HepG2 (cell line): ENCODE measurements around the gene WDR35. TPM values are rescaled to one million over a fixed set of nuclear protein-coding genes. Genes with fewer than 3 reads are reported as not detected.

Source experiments
- CHCHD3 ChIP-seq: sonication (generic); formaldehyde crosslinking; IDR thresholded peaks from 2 replicates; pipeline ENCODE4 v1.8.0; 2022; ENCODE audit warnings: mild to moderate bottlenecking, missing genetic modification reagents, moderate library complexity
- GPN1 ChIP-seq: sonication (generic); formaldehyde crosslinking; IDR thresholded peaks from 2 replicates; pipeline ENCODE4 v1.5.1; 2020; ENCODE audit warnings: missing genetic modification reagents, borderline replicate concordance
- KIAA2018 ChIP-seq: sonication (generic); formaldehyde crosslinking; IDR thresholded peaks from 2 replicates; pipeline ENCODE4 v1.5.0; 2020; ENCODE audit warnings: mild to moderate bottlenecking, missing genetic modification reagents, borderline replicate concordance
- NCOA5 ChIP-seq: sonication (generic); formaldehyde crosslinking; IDR thresholded peaks from 2 replicates; pipeline ENCODE4 v1.4.0; 2020; ENCODE audit warnings: missing genetic modification reagents
- PCBP2 ChIP-seq: fragments of 200-400 bp; formaldehyde crosslinking; optimal IDR thresholded peaks from 2 replicates; pipeline ENCODE3; 2018; ENCODE audit warnings: low read length, low read depth; ENCODE audit not compliant: poor library complexity, severe bottlenecking
- RXRB ChIP-seq: IDR thresholded peaks from 2 replicates; pipeline ENCODE4 v1.6.1; 2016; ENCODE audit warnings: borderline replicate concordance, missing genetic modification reagents, missing compliant biosample characterization
- SMYD3 ChIP-seq: sonication (generic); formaldehyde crosslinking; IDR thresholded peaks from 2 replicates; pipeline ENCODE4 v1.8.1; 2023; ENCODE audit warnings: mild to moderate bottlenecking, missing genetic modification reagents
- TCF12 ChIP-seq, 2 experiments: fragments of 450-650 bp in 1 of 2; sonication (generic) in 1 of 2; formaldehyde crosslinking in 1 of 2; IDR thresholded peaks; 2 replicates each; pipeline versions ENCODE4 v1.6.1 to v1.8.0; 2017 to 2022; ENCODE audit warnings: antibody characterized with exemption in 1 of 2, mild to moderate bottlenecking in 1 of 2, missing genetic modification reagents in 1 of 2, moderate library complexity in 1 of 2
- ZMYM4 ChIP-seq: sonication (generic); formaldehyde crosslinking; IDR thresholded peaks from 2 replicates; pipeline ENCODE4 v1.8.1; 2023; ENCODE audit warnings: mild to moderate bottlenecking, missing genetic modification reagents
- ZNF180 ChIP-seq: sonication (generic); formaldehyde crosslinking; IDR thresholded peaks from 2 replicates; pipeline ENCODE4 v1.4.0; 2020; ENCODE audit warnings: low read depth, missing genetic modification reagents, borderline replicate concordance
- ZNF496 ChIP-seq: sonication (generic); formaldehyde crosslinking; IDR thresholded peaks from 2 replicates; pipeline ENCODE4 v1.8.1; 2023; ENCODE audit warnings: mild to moderate bottlenecking, moderate library complexity, missing genetic modification reagents; ENCODE audit not compliant: insufficient replicate concordance
- polyA plus RNA-seq, 8 experiments: library from polyadenylated mRNA; depleted of rRNA in 3 of 8; stranded (reverse) in 7 of 8; unstranded in 1 of 8; fragments of >200 nt; fragmentation: Illumina TruSeq in 4 of 8; extraction: Trizol in 4 of 8; gene quantifications; 2 replicates each; pipeline versions ENCODE4 v1.2.1 to v1.2.3, GENCODE V29; 2011 to 2016; ENCODE audit warnings: low read depth in 4 of 8, missing spikeins in 1 of 8, mixed read lengths in 1 of 8; ENCODE audit not compliant: insufficient read depth in 1 of 8
- total RNA-seq, 5 experiments: library from RNA; depleted of rRNA; stranded (reverse); fragments of >200 nt; fragmentation: Illumina TruSeq; extraction: Trizol; gene quantifications; 2 replicates each; pipeline ENCODE4 v1.2.3, GENCODE V29; 2016; ENCODE audit warnings: low read depth in 1 of 5
- TF ChIP-seq, protein P1 (sequence below): sonication (generic); formaldehyde crosslinking; IDR thresholded peaks from 2 replicates; pipeline ENCODE4 v1.4.0; 2020; ENCODE audit warnings: missing genetic modification reagents
- TF ChIP-seq, protein P2 (sequence below): sonication (generic); formaldehyde crosslinking; IDR thresholded peaks from 2 replicates; pipeline ENCODE4 v1.5.1; 2020; ENCODE audit warnings: missing genetic modification reagents, mild to moderate bottlenecking, borderline replicate concordance
- TF ChIP-seq, protein P3 (sequence below): sonication (generic); formaldehyde crosslinking; conservative IDR thresholded peaks from 2 replicates; pipeline ENCODE4 v1.4.0; 2020; ENCODE audit warnings: missing genetic modification reagents

Gene WDR35
- total and polyA plus RNA-seq, 2 of the 13 experiments (the other 11 are each of a cell fraction or from before 2014, with no cell fraction given): 11.1 to 19.6 TPM

DNA sequence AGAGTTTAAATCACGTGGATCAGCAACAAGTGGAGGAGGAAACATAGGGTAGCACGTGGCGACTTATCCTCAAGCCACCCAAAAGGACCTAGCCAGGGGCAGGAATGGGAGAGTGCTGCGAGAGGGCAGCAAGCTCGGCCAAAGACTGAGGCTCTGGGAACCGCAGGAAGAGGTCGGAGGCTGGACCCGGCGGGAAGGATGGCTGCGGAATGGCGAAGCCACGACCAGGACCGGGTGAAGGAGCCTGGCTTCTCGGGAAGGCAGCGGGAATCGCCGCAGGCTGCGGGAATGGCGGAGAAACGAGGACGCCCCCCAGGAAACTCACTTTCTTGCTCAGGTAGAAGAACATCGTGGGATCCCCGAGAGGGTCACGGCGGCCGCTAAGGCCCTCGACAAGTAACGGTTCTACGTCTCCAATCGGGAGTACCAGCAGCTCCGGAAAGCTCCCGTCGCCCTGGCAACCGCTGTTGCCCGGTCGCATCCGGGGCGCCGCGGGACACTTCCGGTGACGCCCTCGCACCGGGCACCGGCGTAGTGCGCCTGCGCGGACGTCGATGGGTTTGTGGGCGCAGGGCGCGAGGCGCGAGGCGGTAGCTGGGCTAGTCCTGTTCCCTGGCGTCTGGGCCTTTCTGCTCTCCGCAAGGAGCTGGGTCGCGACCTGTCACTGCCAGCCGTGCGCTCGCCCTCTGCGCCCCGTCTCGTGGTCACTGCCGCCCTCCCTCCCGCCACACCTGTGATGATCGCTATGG lies at the start of gene WDR35 (continued):
- TF ChIP-seq SMYD3 (CRISPR knock-in tag): peak; percentile 72; the same call in 1 of the 2 replicates
- no peak for TF ChIP-seq NCOA5 (CRISPR knock-in tag)
- no peak; the same call in 1 of the 2 replicates for TF ChIP-seq CHCHD3 (CRISPR knock-in tag)
- TF ChIP-seq, protein P1, sequence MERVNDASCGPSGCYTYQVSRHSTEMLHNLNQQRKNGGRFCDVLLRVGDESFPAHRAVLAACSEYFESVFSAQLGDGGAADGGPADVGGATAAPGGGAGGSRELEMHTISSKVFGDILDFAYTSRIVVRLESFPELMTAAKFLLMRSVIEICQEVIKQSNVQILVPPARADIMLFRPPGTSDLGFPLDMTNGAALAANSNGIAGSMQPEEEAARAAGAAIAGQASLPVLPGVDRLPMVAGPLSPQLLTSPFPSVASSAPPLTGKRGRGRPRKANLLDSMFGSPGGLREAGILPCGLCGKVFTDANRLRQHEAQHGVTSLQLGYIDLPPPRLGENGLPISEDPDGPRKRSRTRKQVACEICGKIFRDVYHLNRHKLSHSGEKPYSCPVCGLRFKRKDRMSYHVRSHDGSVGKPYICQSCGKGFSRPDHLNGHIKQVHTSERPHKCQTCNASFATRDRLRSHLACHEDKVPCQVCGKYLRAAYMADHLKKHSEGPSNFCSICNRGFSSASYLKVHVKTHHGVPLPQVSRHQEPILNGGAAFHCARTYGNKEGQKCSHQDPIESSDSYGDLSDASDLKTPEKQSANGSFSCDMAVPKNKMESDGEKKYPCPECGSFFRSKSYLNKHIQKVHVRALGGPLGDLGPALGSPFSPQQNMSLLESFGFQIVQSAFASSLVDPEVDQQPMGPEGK: peak; percentile 77
- TF ChIP-seq RXRB: peak; percentile 81
- TF ChIP-seq PCBP2: no peak
- TF ChIP-seq ZNF496 (CRISPR knock-in tag): no peak
- peak; percentile 77; the same call in 1 of the 2 replicates for TF ChIP-seq KIAA2018 (CRISPR knock-in tag)
- no peak for TF ChIP-seq TCF12 (IDR thresholded peaks at IDR 0.05)
- peak; percentile 90; the same call in 1 of the 2 replicates for TF ChIP-seq TCF12 (CRISPR knock-in tag; IDR thresholded peaks at IDR 0.05)
- TF ChIP-seq GPN1 (CRISPR knock-in tag): peak; percentile 47; the same call in 1 of the 2 replicates
- peak; percentile 95 for TF ChIP-seq ZMYM4
- TF ChIP-seq, protein P2, sequence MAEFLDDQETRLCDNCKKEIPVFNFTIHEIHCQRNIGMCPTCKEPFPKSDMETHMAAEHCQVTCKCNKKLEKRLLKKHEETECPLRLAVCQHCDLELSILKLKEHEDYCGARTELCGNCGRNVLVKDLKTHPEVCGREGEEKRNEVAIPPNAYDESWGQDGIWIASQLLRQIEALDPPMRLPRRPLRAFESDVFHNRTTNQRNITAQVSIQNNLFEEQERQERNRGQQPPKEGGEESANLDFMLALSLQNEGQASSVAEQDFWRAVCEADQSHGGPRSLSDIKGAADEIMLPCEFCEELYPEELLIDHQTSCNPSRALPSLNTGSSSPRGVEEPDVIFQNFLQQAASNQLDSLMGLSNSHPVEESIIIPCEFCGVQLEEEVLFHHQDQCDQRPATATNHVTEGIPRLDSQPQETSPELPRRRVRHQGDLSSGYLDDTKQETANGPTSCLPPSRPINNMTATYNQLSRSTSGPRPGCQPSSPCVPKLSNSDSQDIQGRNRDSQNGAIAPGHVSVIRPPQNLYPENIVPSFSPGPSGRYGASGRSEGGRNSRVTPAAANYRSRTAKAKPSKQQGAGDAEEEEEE (CRISPR knock-in tag): no peak
- TF ChIP-seq, protein P3, sequence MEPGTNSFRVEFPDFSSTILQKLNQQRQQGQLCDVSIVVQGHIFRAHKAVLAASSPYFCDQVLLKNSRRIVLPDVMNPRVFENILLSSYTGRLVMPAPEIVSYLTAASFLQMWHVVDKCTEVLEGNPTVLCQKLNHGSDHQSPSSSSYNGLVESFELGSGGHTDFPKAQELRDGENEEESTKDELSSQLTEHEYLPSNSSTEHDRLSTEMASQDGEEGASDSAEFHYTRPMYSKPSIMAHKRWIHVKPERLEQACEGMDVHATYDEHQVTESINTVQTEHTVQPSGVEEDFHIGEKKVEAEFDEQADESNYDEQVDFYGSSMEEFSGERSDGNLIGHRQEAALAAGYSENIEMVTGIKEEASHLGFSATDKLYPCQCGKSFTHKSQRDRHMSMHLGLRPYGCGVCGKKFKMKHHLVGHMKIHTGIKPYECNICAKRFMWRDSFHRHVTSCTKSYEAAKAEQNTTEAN: peak; percentile 75
- TF ChIP-seq ZNF180 (CRISPR knock-in tag): no peak
